GM18868 (cell line): ENCODE data around the gene DNALI1.

ENCODE experiments used
- ATAC-seq: cut with Tn5 transposase; IDR thresholded peaks from one replicate; pipeline ENCODE4 v1.9.1; 2021; ENCODE audit warnings: mild to moderate bottlenecking, moderate library complexity; ENCODE audit not compliant: unreplicated experiment

The DNALI1 gene

DNA sequence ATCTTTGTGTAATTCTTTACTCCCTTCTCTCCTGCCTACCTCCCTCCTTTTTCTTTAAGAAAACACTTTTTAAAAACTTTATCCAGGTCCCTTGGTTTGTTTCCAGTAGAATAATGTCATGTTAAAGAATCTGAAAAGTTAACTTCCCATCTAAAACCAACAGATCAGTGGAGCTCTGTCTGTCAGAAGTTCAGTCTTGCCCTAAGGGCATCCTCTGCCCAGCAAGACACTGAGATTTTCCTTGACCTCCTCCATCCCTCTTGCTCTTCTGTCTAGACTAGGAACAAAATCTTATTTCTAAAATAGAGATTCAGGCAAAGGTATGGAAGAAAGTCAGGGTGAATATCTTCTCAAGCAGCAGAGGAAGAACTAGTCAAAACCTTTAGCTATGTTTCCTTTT is 44.7 kb downstream of the DNALI1 start:
- no peak for ATAC-seq

GRCh38 chr1:37602750-37603694 is 46.3 kb downstream of the DNALI1 start:
- no peak for ATAC-seq

DNA sequence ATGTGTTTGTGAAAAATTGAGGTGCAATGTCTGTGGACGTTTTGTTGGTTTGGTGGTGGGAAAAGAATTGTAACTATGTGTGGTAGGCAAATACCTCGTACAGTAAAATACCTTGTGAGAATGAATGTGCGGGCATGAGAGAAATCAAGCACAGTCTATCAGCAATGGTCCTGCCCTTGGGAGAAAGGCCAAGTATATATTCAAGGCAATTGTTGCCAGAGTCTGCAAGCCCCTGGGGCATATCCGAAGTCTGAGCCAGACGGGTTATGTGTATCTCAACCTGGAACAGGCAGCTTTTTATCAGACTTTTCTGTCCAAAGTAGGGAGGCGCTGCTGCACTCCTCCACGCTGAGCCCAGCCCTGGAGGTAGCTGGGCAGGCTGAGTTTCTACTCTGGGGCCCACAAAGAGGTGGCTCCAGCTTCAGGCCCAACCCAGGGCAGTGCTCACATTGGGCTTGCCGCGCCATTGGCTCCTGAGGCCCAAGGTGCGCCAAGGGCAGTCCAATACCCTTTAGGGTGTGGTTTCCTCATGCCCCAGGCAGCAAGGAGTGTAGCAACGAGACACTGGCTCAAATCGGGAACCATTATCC is 48.4 kb downstream of the DNALI1 start:
- ATAC-seq: no peak

GRCh38 chr1:37605806-37606474 is 49.2 kb downstream of the DNALI1 start:
- ATAC-seq: no peak

GRCh38 chr1:37606481-37607263 is 49.9 kb downstream of the DNALI1 start:
- ATAC-seq: no peak

DNA sequence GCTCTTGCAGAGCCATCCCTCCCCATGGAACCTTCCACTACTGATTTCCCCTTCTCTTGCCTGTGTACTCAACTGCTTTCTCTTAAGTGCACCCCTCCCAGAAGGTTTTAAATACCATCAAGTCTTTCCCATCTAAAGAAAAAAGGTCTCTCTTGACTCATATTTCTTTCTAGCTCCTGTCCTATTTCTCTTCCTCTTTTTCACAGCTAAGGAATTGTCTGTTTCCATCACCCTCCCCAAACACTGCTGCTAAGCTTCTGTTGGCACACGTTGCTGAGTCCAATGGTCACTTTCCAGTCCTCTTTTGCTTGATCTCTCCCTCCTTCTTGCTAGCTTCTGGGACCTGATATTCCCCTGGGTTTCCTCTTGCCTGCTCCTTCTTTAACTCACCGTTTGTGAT is 52.3 kb downstream of the DNALI1 start:
- ATAC-seq: no peak

- ATAC-seq: no peak
Observed at GRCh38 chr1:37609994-37610393, 53.3 kb downstream of the DNALI1 start.

DNA sequence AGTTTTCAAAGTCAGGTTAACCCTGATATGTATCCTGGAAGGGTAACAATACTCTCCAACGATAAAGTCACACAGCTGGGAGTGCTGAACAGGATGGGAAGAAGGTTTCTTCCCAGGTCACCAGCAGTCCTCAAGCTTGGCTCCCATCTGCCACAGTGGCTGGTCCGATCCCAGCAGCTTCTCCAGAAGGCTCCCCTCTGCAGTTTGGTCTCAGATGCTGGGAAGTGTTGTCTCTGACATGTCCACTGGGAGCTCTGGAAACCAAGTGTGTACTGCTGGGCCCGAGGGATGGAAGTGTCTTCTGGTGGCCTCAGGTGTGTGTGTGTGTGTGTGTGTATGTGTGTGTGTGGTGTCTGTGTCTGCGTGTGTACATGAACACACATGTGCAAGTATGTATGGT is 55.4 kb downstream of the DNALI1 start:
- ATAC-seq: no peak

- no peak for ATAC-seq
Observed at GRCh38 chr1:37614105-37614504, 57.4 kb downstream of the DNALI1 start.

DNA sequence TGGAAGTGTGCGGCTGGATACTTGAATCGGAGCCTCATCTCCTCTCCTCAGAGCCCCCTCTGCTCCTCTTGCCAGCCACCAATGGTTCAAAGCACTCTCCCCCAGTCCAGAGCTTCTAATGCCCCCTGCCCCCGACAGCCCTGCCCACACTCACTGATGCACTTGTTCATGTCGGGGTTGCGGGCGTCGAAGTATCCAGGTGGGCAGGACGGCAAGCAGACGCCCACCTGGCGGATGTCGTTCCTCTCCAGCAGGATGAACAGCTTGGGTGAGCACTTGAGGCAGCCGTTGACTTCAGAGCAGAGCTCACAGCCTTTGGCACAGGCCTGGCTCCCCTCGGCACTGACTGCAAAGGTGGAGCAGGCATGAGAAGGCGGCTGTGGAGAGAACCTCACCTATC is 59.6 kb downstream of the DNALI1 start:
- no peak for ATAC-seq
